Keratinocyte (primary cell): ENCODE results near the gene CTSK. TPM values are rescaled to one million over a fixed set of nuclear protein-coding genes. Genes with fewer than 3 reads are reported as not detected.
"Not testable (repeated sequence)": the region's sequence is repeated elsewhere in the genome, so short reads cannot be mapped to it uniquely, and the experiment has no call there.

ENCODE experiments used
- DNase-seq: peaks from one replicate; pipeline ENCODE4 v3.0.0-alpha.2; 2011; ENCODE audit warnings: low read depth, missing footprints, low spot score
- FAIRE-seq: peaks from 2 replicates; lab custom pipeline; 2011; peaks lifted over from hg19 to GRCh38; lab: Jason Lieb, UNC
- H2AFZ ChIP-seq: 2 replicates; pipeline ENCODE4 v1.6.0; 2012; ENCODE audit warnings: low read length, control low read depth, inconsistent platforms; ENCODE audit not compliant: control insufficient read depth
- H3K27ac ChIP-seq: 2 replicates; pipeline ENCODE4 v1.5.1; 2011; ENCODE audit warnings: low read length; ENCODE audit not compliant: control insufficient read depth, insufficient read depth
- H3K27me3 ChIP-seq: 3 replicates; pipeline ENCODE4 v1.6.0; 2011; ENCODE audit warnings: low read length; ENCODE audit not compliant: control insufficient read depth, insufficient read depth; ENCODE audit errors: extremely low read depth
- H3K36me3 ChIP-seq, 2 experiments: 2 replicates in 1 of 2; 3 replicates in 1 of 2; pipeline ENCODE4 v1.5.1; 2011; ENCODE audit warnings: low read length in 2 of 2, mild to moderate bottlenecking in 1 of 2; ENCODE audit not compliant: control insufficient read depth in 2 of 2, insufficient read depth in 2 of 2; ENCODE audit errors: extremely low read depth in 1 of 2
- H3K4me1 ChIP-seq: 3 replicates; pipeline ENCODE4 v1.5.1; 2011; ENCODE audit warnings: low read length; ENCODE audit not compliant: control insufficient read depth, insufficient read depth; ENCODE audit errors: extremely low read depth
- H3K4me2 ChIP-seq: 3 replicates; pipeline ENCODE4 v1.6.0; 2011; ENCODE audit warnings: low read depth, low read length; ENCODE audit not compliant: control insufficient read depth, insufficient read depth; ENCODE audit errors: extremely low read depth
- H3K4me3 ChIP-seq, 3 experiments: fragments of 200-600 bp in 1 of 3; sonication (generic) in 1 of 3; 2 replicates in 2 of 3; 3 replicates in 1 of 3; pipeline ENCODE4 v1.5.1; 2011 to 2016; ENCODE audit warnings: low read length in 3 of 3, mild to moderate bottlenecking in 3 of 3, control low read depth in 2 of 3, inconsistent platforms in 1 of 3, low read depth in 1 of 3, mixed read lengths in 1 of 3, mixed run types in 1 of 3, moderate library complexity in 1 of 3; ENCODE audit not compliant: control insufficient read depth in 2 of 3, insufficient read depth in 2 of 3; ENCODE audit errors: extremely low read depth in 1 of 3
- H3K79me2 ChIP-seq: 2 replicates; pipeline ENCODE4 v1.6.0; 2012; ENCODE audit warnings: low read length; ENCODE audit not compliant: control insufficient read depth, insufficient read depth
- H3K9ac ChIP-seq: 3 replicates; pipeline ENCODE4 v1.6.0; 2011; ENCODE audit warnings: low read length; ENCODE audit not compliant: control insufficient read depth, insufficient read depth; ENCODE audit errors: extremely low read depth
- H3K9me1 ChIP-seq: 3 replicates; pipeline ENCODE4 v1.6.0; 2011; ENCODE audit warnings: low read length; ENCODE audit not compliant: control insufficient read depth, insufficient read depth; ENCODE audit errors: extremely low read depth
- H3K9me3 ChIP-seq: 2 replicates; pipeline ENCODE4 v1.5.1; 2012; ENCODE audit warnings: low read depth, low read length; ENCODE audit not compliant: control insufficient read depth
- H4K20me1 ChIP-seq: 3 replicates; pipeline ENCODE4 v1.6.0; 2011; ENCODE audit warnings: low read length; ENCODE audit not compliant: control insufficient read depth, insufficient read depth; ENCODE audit errors: extremely low read depth
- CTCF ChIP-seq, 3 experiments: IDR thresholded peaks in 1 of 3; conservative IDR thresholded peaks in 1 of 3; optimal IDR thresholded peaks in 1 of 3; 2 replicates in 2 of 3; 3 replicates in 1 of 3; pipeline versions ENCODE3 to v1.5.1; 2011; ENCODE audit warnings: low read length in 3 of 3, mild to moderate bottlenecking in 3 of 3, moderate library complexity in 2 of 3, control low read depth in 1 of 3, inconsistent platforms in 1 of 3; ENCODE audit not compliant: insufficient read depth in 2 of 3; ENCODE audit errors: extremely low read depth in 1 of 3
- EZH2 ChIP-seq: IDR thresholded peaks from one replicate; pipeline ENCODE4 v1.6.1; 2012; ENCODE audit warnings: inconsistent platforms, mild to moderate bottlenecking, low read length, moderate library complexity
- dilution Hi-C: fragments of 300-500 bp; cut with MboI; formaldehyde crosslinking; loops from one replicate; pipeline ENCODE4 v1.7.0; 2020; ENCODE audit warnings: low sequenced_read_pairs; ENCODE audit not compliant: extremely low pct_ligation_motif_present
- polyA plus RNA-seq, 5 experiments: library from polyadenylated mRNA; depleted of rRNA in 3 of 5; stranded (reverse) in 3 of 5; stranded (forward) in 1 of 5; unstranded in 1 of 5; fragments of >200 nt; gene quantifications; 1 replicate in 1 of 5; 2 replicates in 3 of 5; 3 replicates in 1 of 5; pipeline versions ENCODE4 v1.2.1 to v1.2.3, GENCODE V29; 2011 to 2012; ENCODE audit warnings: missing spikeins in 2 of 5, low read depth in 1 of 5, low replicate concordance in 1 of 5

CTSK gene
- polyA plus RNA-seq, 1 donor (not counting 4 experiments of a cell fraction or from before 2014, with no cell fraction given), result 40.5 TPM

- H3K9ac ChIP-seq, result no peak overlapping the region
- H4K20me1 ChIP-seq, result no peaks in the 10 kb centered on the region
- no peak overlapping the region for H2AFZ ChIP-seq
- H3K36me3 ChIP-seq, result peaks cover 0 to 8% of the 10 kb centered on the region in 2 experiments
- DNase-seq, result no peak
- dilution Hi-C loops, result no loop called here
- no peak overlapping the region for H3K27ac ChIP-seq
- no peak overlapping the region for H3K4me2 ChIP-seq
- H3K9me1 ChIP-seq, result no peaks in the 10 kb centered on the region
- FAIRE-seq, result no peak
- TF ChIP-seq CTCF (optimal IDR thresholded peaks at IDR 0.05 in 1 of 3, IDR thresholded peaks at IDR 0.05 in 1 of 3, conservative IDR thresholded peaks at IDR 0.05 in 1 of 3; ENCODE audit: extremely low read depth in 1 of 3, insufficient read depth in 2 of 3, low read length in 3 of 3) (no peak), EZH2 (no peak)
- no peaks in the 10 kb centered on the region for H3K27me3 ChIP-seq
- no peaks in the 10 kb centered on the region for H3K79me2 ChIP-seq
- no peaks in the 10 kb centered on the region for H3K9me3 ChIP-seq
- H3K4me3 ChIP-seq, result no peak overlapping the region
- H3K4me1 ChIP-seq, result no peaks in the 10 kb centered on the region
Measured at GRCh38 chr1:150796374-150796773, 11.7 kb downstream of the CTSK start.

GRCh38 chr1:150793778-150794177 is 14.3 kb downstream of the CTSK start:
- H3K79me2 ChIP-seq, H3K4me2 ChIP-seq, H4K20me1 ChIP-seq, dilution Hi-C loops, H2AFZ ChIP-seq, H3K4me1 ChIP-seq, H3K27me3 ChIP-seq, H3K9me3 ChIP-seq, FAIRE-seq, H3K9me1 ChIP-seq, H3K27ac ChIP-seq, H3K36me3 ChIP-seq, DNase-seq, H3K4me3 ChIP-seq, H3K9ac ChIP-seq: not testable (repeated sequence)

- H3K4me1 ChIP-seq, result peaks cover 5% of the 10 kb centered on the region
- dilution Hi-C loops, result no loop called here
Measured at GRCh38 chr1:150793221-150793620, 14.8 kb downstream of the CTSK start.

More at GRCh38 chr1:150793221-150793620, 14.8 kb downstream of the CTSK start:
- Histone ChIP-seq H3K36me3 (peaks cover 0 to 3% of the 10 kb centered on the region in 2 experiments), H3K9me3 (no peaks in the 10 kb centered on the region), H3K79me2 (no peaks in the 10 kb centered on the region), H3K27ac (no peak overlapping the region), H3K27me3 (no peaks in the 10 kb centered on the region), H4K20me1 (no peaks in the 10 kb centered on the region), H3K9me1 (no peaks in the 10 kb centered on the region), H2AFZ (no peak overlapping the region), H3K4me2 (no peak overlapping the region), H3K9ac (no peak overlapping the region), H3K4me3 (no peak overlapping the region)
- no peak for DNase-seq
- TF ChIP-seq EZH2 (no peak), CTCF (optimal IDR thresholded peaks at IDR 0.05 in 1 of 3, IDR thresholded peaks at IDR 0.05 in 1 of 3, conservative IDR thresholded peaks at IDR 0.05 in 1 of 3; ENCODE audit: extremely low read depth in 1 of 3, insufficient read depth in 2 of 3, low read length in 3 of 3) (no peak)
- no peak for FAIRE-seq
